ENCODE data around the gene TBC1D22A. TPM values are rescaled to one million over a fixed set of nuclear protein-coding genes. Genes with fewer than 3 reads are reported as not detected.
"Not testable (repeated sequence)": the region's sequence is repeated elsewhere in the genome, so short reads cannot be mapped to it uniquely, and the experiment has no call there.

TBC1D22A gene
- total RNA-seq, 6 donors from 2014 or later: 27.1 to 48.2 (median 35.3) TPM

DNA sequence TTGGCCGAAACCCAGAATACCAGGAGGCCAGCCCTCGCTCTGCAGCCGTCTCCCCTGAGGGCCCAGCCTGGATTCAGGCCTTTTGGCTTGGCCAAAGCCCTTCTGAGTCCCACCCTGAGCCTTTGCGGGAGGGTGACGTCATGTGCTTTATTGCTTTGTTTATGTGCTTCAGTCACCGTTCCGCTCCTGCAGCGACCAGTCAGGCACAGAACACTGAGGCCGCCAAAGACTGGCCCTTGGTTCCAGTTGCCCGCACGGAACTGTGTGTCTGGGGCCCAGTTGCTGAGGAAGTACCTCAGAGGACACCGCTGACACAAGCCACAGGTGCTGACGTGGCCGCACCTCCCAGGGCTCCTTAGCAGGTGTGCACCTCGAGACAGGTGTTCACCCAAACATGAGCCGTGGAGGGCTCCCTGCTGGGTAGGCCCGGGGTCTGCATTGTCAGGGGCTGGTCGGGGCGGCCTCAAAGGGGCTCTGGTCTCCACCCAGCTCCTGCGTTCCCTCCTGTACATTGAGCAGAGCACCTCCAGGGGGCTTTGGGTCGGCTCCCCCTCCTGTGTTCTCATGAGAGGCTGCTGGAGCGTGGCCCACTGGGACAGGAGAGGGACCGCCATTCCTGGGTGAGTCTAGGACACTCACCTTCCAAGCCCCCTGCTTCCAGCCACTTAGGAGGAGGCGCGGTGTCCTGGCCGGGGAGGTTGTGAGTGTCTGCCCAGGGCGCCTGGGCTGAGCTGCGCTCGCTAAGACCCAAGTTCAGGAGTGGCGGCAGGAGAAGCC, 376.8 kb downstream of the TBC1D22A start:
- Histone ChIP-seq H3K4me1 (peaks cover 0 to 8% (median 1%) of the 10 kb centered on the region in 4 donors), H3K4me3 (no peak overlapping the region), H3K27ac (no peak overlapping the region), H3K27me3 (no peaks in the 10 kb centered on the region), H3K9me3 (no peaks in the 10 kb centered on the region), H3K36me3 (no peaks in the 10 kb centered on the region)
- TF ChIP-seq POLR2A (IDR thresholded peaks at IDR 0.05) (no peak), POLR2AphosphoS5 (IDR thresholded peaks at IDR 0.05) (no peak), EP300 (IDR thresholded peaks at IDR 0.05) (no peak)
- TF ChIP-seq, protein P1, sequence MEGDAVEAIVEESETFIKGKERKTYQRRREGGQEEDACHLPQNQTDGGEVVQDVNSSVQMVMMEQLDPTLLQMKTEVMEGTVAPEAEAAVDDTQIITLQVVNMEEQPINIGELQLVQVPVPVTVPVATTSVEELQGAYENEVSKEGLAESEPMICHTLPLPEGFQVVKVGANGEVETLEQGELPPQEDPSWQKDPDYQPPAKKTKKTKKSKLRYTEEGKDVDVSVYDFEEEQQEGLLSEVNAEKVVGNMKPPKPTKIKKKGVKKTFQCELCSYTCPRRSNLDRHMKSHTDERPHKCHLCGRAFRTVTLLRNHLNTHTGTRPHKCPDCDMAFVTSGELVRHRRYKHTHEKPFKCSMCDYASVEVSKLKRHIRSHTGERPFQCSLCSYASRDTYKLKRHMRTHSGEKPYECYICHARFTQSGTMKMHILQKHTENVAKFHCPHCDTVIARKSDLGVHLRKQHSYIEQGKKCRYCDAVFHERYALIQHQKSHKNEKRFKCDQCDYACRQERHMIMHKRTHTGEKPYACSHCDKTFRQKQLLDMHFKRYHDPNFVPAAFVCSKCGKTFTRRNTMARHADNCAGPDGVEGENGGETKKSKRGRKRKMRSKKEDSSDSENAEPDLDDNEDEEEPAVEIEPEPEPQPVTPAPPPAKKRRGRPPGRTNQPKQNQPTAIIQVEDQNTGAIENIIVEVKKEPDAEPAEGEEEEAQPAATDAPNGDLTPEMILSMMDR (IDR thresholded peaks at IDR 0.05): no peak
- DNase-seq (no peak), ATAC-seq (ENCODE audit: low FRiP score in 2 of 2) (peak in 1 of 2 donors; percentile 31)
- WGBS, 2 donors: 96 to 100% methylated on average over 4 to 28 of the region's 30 CpGs

DNA sequence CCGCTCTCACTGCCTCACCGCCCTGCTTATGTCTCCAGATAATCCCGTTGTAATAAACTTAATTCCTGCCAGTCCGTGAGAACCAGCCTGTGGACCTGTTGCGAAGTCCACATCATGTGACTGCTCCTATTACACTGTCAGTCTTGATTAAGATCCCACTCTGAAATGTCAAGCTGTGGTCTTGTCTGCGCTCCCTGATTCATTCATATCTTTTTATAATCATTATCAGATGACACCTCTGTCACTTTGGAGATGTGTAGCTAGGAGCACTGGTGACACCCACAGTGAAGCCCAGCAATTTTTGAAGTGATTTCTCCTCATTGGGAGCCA, 377.3 kb downstream of the TBC1D22A start:
- DNase-seq: no peak
- peaks cover 0 to 8% (median 1%) of the 10 kb centered on the region in 4 donors for H3K4me1 ChIP-seq
- TF ChIP-seq POLR2AphosphoS5 (IDR thresholded peaks at IDR 0.05) (no peak), POLR2A (IDR thresholded peaks at IDR 0.05) (no peak), EP300 (IDR thresholded peaks at IDR 0.05) (no peak)
- TF ChIP-seq, protein P1 (IDR thresholded peaks at IDR 0.05): no peak
- WGBS, 2 donors: 89 to 96% methylated on average over 6 of the region's 6 CpGs
- H3K27me3 ChIP-seq: no peaks in the 10 kb centered on the region
- no peak overlapping the region for H3K4me3 ChIP-seq
- no peaks in the 10 kb centered on the region for H3K36me3 ChIP-seq
- H3K27ac ChIP-seq: no peak overlapping the region
- ATAC-seq (ENCODE audit: low FRiP score in 2 of 2): no peak
- no peaks in the 10 kb centered on the region for H3K9me3 ChIP-seq

DNA sequence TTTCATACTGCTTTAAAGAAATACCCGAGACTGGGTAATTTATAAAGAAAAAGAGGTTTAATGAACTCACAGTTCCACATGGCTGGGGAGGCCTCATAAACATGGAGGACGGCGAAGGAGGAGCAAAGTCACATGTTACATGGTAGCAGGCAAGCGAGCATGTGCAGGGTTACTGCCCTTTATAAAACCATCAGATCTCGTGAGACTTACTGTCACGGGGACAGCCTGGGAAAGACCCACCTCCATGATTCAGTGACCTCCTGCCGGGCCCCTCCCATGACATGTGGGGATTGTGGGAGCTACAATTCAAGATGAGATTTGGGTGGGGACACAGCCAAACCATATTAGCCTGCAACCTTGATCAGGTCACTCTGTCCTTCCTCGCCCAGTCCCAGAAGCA, 378.5 kb downstream of the TBC1D22A start:
- ATAC-seq (ENCODE audit: low FRiP score in 2 of 2); H3K9me3 ChIP-seq; H3K27me3 ChIP-seq; H3K27ac ChIP-seq; H3K4me3 ChIP-seq; DNase-seq; H3K36me3 ChIP-seq: not testable (repeated sequence)
- H3K4me1 ChIP-seq: peaks cover 0 to 12% (median 1%) of the 10 kb centered on the region in 4 donors
- 94 to 96% methylated on average over 8 of the region's 8 CpGs for WGBS, 2 donors

DNA sequence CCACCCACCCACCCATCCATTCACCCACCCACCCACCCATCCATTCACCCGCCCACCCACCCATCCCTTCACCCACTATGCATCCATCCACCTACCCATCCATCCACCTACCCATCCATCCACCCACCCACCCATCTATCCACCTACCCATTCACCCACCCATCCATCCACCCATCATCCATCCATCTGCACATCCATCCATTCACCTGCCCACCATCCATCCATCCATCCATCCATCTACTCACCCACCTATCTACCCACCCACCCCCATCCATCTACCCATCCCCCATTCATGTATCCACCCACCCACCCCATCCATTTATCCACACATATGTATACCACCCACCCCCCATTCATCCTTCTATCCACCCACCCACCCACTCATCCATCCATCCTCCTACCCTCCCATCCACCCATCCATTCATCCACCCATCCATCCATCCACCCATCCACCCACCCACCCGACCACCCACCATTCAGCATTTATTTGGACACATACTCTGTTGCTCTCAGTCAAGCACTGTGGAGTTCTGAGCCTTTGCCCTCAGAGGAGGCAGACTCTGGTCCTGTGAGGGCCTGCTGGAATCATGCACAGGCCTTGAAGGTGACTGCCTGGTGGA, 380.1 kb downstream of the TBC1D22A start:
- Histone ChIP-seq H3K4me3 (no peak overlapping the region), H3K4me1 (peaks cover 0 to 12% (median 1%) of the 10 kb centered on the region in 4 donors), H3K36me3 (no peaks in the 10 kb centered on the region), H3K27ac (peak overlapping the region in 2 of 4 donors; percentile 49 to 65), H3K27me3 (no peaks in the 10 kb centered on the region), H3K9me3 (no peaks in the 10 kb centered on the region)
- DNase-seq (no peak), ATAC-seq (ENCODE audit: low FRiP score in 2 of 2) (no peak)
- no CpG with 5 or more reads among the region's 2 CpGs for WGBS, 2 donors
- TF ChIP-seq EP300 (IDR thresholded peaks at IDR 0.05): no peak
- no peak for TF ChIP-seq POLR2A (IDR thresholded peaks at IDR 0.05)
- TF ChIP-seq, protein P1 (IDR thresholded peaks at IDR 0.05): no peak
- no peak for TF ChIP-seq POLR2AphosphoS5 (IDR thresholded peaks at IDR 0.05)

DNA sequence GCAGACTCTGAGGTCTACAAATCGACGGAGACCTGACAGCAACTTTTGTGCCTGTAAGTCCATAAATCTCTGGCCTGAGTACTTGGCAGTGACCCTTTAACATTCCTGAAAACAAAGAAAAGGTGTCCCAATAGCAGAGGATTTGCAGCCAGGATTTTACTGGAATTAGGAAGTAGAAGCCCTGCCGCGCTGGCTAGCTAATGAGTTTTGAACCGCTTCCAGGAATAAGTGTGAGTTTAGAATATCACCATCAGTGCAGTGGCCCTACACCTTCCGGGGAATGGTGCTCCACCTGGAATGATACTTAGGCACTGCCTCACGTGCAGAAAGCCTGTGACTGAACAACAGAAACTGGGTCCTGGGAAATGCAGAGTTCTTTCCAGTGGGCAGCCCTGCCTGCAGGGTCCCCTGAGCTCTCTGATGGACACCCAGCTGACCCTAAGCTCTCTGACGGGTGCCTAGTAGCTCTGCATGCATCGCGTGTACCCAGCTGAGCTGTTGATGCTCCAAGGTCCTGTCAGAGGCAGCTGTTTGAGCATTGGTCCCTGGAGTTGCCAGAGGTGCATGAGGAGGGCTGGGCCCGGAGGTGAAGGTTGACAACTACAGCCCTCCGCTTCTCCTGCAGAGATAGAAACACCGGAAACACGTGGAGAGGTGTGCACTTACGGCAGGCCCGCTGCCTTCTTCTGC, 380.9 kb downstream of the TBC1D22A start:
- H3K36me3 ChIP-seq: no peaks in the 10 kb centered on the region
- no peaks in the 10 kb centered on the region for H3K9me3 ChIP-seq
- H3K4me3 ChIP-seq: no peak overlapping the region
- H3K27me3 ChIP-seq: no peaks in the 10 kb centered on the region
- H3K27ac ChIP-seq: peak overlapping the region in 3 of 4 donors; percentile 26 to 65 (median 63)
- TF ChIP-seq EP300 (IDR thresholded peaks at IDR 0.05) (no peak), POLR2AphosphoS5 (IDR thresholded peaks at IDR 0.05) (no peak)
- TF ChIP-seq, protein P1 (IDR thresholded peaks at IDR 0.05): no peak
- 66 to 84% methylated on average over 9 to 16 of the region's 16 CpGs for WGBS, 2 donors
- ATAC-seq (ENCODE audit: low FRiP score in 2 of 2) (no peak), DNase-seq (peak in 1 of 2 donors; percentile 66)
- peaks cover 0 to 12% (median 1%) of the 10 kb centered on the region in 4 donors for H3K4me1 ChIP-seq

All from upper lobe of left lung (tissue), 6 donors.